PFSK-1 (cell line): ENCODE measurements around the gene SLC25A14.

ENCODE experiments used
- POLR2AphosphoS5 ChIP-seq: IDR thresholded peaks from 2 replicates; pipeline ENCODE4 v1.6.1; 2012; ENCODE audit warnings: low read depth, mild to moderate bottlenecking, control low read depth, low read length, moderate library complexity
- TAF1 ChIP-seq: IDR thresholded peaks from 2 replicates; pipeline ENCODE4 v1.6.1; 2012; ENCODE audit warnings: low read length, control low read depth, borderline replicate concordance; ENCODE audit not compliant: insufficient read depth
- TF ChIP-seq, protein P1 (sequence below), 2 experiments: IDR thresholded peaks; 2 replicates each; pipeline versions ENCODE4 v1.6.1 to v1.8.0; 2011 to 2012; ENCODE audit warnings: low read depth in 2 of 2, low read length in 2 of 2, control low read depth in 1 of 2, inconsistent platforms in 1 of 2, mild to moderate bottlenecking in 1 of 2, moderate library complexity in 1 of 2; ENCODE audit not compliant: insufficient read depth in 1 of 2

DNA sequence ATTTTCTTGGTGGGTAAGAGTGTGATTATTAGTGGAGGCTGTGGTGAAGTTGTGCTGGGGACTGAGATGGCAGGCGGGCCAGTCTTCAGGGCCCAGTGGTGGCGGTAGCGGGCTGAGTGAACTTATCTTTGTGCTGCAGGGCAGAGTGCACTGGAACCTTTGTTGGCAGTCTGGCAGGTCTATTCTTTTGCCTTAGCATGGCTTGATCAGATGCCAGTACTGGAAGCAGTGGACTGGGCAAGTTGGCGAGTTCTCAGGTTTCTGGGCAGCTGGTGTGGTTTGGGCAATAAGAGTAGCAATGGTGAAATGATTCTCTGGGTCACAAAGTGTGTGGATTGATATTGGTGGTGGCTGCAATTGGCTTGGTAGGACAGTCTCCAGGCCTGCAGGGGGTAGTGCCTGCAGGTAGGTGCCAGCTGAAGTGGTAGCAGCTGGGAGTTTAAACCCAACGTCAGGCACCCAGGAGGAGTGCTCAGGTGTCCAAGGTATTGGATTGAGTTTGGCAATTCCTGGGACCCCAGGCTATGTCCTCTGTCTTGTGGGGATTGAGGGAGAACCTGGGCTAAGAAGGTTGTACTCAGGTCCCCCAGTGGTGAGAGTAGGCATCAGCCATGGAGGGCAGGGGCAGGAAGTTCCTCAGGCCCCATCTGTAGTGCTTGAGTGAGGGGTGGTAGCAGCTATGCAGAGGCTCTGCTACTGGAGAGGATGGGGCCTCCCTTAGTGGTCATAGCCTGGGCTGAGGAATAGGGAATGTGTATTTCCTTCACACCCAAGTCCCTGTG, 34.9 kb upstream of the SLC25A14 start:
- TF ChIP-seq, protein P1, sequence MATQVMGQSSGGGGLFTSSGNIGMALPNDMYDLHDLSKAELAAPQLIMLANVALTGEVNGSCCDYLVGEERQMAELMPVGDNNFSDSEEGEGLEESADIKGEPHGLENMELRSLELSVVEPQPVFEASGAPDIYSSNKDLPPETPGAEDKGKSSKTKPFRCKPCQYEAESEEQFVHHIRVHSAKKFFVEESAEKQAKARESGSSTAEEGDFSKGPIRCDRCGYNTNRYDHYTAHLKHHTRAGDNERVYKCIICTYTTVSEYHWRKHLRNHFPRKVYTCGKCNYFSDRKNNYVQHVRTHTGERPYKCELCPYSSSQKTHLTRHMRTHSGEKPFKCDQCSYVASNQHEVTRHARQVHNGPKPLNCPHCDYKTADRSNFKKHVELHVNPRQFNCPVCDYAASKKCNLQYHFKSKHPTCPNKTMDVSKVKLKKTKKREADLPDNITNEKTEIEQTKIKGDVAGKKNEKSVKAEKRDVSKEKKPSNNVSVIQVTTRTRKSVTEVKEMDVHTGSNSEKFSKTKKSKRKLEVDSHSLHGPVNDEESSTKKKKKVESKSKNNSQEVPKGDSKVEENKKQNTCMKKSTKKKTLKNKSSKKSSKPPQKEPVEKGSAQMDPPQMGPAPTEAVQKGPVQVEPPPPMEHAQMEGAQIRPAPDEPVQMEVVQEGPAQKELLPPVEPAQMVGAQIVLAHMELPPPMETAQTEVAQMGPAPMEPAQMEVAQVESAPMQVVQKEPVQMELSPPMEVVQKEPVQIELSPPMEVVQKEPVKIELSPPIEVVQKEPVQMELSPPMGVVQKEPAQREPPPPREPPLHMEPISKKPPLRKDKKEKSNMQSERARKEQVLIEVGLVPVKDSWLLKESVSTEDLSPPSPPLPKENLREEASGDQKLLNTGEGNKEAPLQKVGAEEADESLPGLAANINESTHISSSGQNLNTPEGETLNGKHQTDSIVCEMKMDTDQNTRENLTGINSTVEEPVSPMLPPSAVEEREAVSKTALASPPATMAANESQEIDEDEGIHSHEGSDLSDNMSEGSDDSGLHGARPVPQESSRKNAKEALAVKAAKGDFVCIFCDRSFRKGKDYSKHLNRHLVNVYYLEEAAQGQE (IDR thresholded peaks at IDR 0.05; ENCODE audit: insufficient read depth in 1 of 2, low read depth in 2 of 2, low read length in 2 of 2) = no peak
- TF ChIP-seq TAF1 = no peak
- no peak for TF ChIP-seq POLR2AphosphoS5
